Body of pancreas (tissue), 4 donors: ENCODE measurements around the gene RAB30. TPM values are rescaled to one million over a fixed set of nuclear protein-coding genes. Genes with fewer than 3 reads are reported as not detected.
"Not testable (repeated sequence)": the region's sequence is repeated elsewhere in the genome, so short reads cannot be mapped to it uniquely, and the experiment has no call there.

Source experiments
- ATAC-seq: fragments of 150-250 bp; one replicate; pipeline ENCODE4 v1.9.1; 2016
- DNase-seq, 4 donors: peaks; one replicate each; pipeline ENCODE4 v3.0.0-alpha.2; 2019
- H3K27ac ChIP-seq, 4 donors: fragments of 200-600 bp; sonication (generic); 1 replicate in 3 of 4; 2 replicates in 1 of 4; pipeline versions ENCODE4 v1.5.1 to v1.6.1; 2016 to 2019; ENCODE audit warnings: mild to moderate bottlenecking in 1 of 4, mixed read lengths in 1 of 4, moderate library complexity in 1 of 4
- H3K27me3 ChIP-seq, 2 donors: fragments of 200-600 bp; sonication (generic); one replicate each; pipeline ENCODE4 v1.6.0; 2016; ENCODE audit warnings: mild to moderate bottlenecking in 1 of 2
- H3K36me3 ChIP-seq, 2 donors: fragments of 200-600 bp; sonication (generic); replicated peaks in 1 of 2; 2 replicates each; pipeline ENCODE4 v1.5.1; 2016; ENCODE audit warnings: low read depth in 2 of 2; ENCODE audit not compliant: insufficient read depth in 1 of 2
- H3K4me1 ChIP-seq: fragments of 200-600 bp; sonication (generic); one replicate; pipeline ENCODE4 v1.6.0; 2016
- H3K4me3 ChIP-seq, 2 donors: fragments of 200-600 bp; sonication (generic); 1 replicate in 1 of 2; 2 replicates in 1 of 2; pipeline ENCODE4 v1.5.1; 2016 to 2019
- H3K9me3 ChIP-seq, 3 donors: fragments of 200-600 bp; sonication (generic); 1 replicate in 2 of 3; 2 replicates in 1 of 3; pipeline ENCODE4 v1.5.1; 2016
- CTCF ChIP-seq, 7 experiments: fragments of 450-650 bp in 4 of 7; fragments of 200-600 bp in 3 of 7; sonication (generic) in 3 of 7; IDR thresholded peaks; one replicate each; pipeline ENCODE4 v1.5.1; 2016 to 2019; ENCODE audit warnings: antibody characterized with exemption in 7 of 7
- POLR2A ChIP-seq, 3 donors: fragments of 450-650 bp; IDR thresholded peaks; one replicate each; pipeline ENCODE4 v1.6.1; 2016; ENCODE audit warnings: antibody characterized with exemption in 3 of 3, mild to moderate bottlenecking in 2 of 3
- WGBS, 2 donors: methylation state at CpG; one replicate each; pipeline ENCODE4 v1.1.5; 2017; 5-methylcytosine and 5-hydroxymethylcytosine counted together
- intact Hi-C: fragments of 100-400 bp; cut with DNase I; formaldehyde crosslinking; loops from one replicate; pipeline ENCODE4 v1.15.1; 2023
- total RNA-seq, 2 donors: library from RNA; depleted of rRNA; stranded (reverse); fragments of >200 nt; gene quantifications; one replicate each; pipeline ENCODE4 v1.1.0, GENCODE V29; 2016

RAB30 gene
- total RNA-seq, 2 donors from 2014 or later = 1.6 to 10.4 TPM

GRCh38 chr11:82945682-82946081 lies 126.0 kb downstream of the RAB30 start:
- Histone ChIP-seq H3K4me3 (no peak overlapping the region), H3K9me3 (no peaks in the 10 kb centered on the region), H3K4me1 (no peaks in the 10 kb centered on the region), H3K36me3 (no peaks in the 10 kb centered on the region), H3K27ac (no peak overlapping the region), H3K27me3 (no peaks in the 10 kb centered on the region)
- ATAC-seq (no peak), DNase-seq (no peak)
- intact Hi-C loops = no loop called here
- TF ChIP-seq POLR2A (IDR thresholded peaks at IDR 0.05) (no peak), CTCF (IDR thresholded peaks at IDR 0.05) (no peak)

GRCh38 chr11:82945041-82945440 lies 126.7 kb downstream of the RAB30 start:
- H3K9me3 ChIP-seq, H3K4me3 ChIP-seq, ATAC-seq, H3K27ac ChIP-seq, intact Hi-C loops, H3K27me3 ChIP-seq, H3K36me3 ChIP-seq, DNase-seq, H3K4me1 ChIP-seq: not testable (repeated sequence)
- WGBS, 2 donors = 54 to 89% methylated on average over 1 of the region's 1 CpG

DNA sequence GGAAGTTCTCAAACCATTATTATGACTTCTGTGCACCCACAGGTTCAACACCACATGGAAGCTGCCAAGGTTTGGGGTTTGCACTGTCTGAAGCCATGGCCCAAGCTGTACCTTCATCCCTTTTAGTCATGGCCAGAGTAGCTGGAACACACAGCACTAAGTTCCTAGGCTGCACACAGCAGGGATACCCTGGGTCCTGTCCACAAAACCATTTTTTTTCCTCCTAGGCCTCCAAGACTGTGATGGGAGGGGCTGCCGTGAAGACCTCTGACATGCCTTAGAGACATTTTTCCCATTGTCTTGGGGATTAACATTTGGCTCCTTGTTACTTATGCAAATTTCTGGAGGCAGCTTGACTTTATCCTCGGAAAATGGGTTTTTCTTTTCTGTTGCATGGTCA lies 127.5 kb downstream of the RAB30 start:
- Histone ChIP-seq H3K27me3 (no peaks in the 10 kb centered on the region), H3K4me3 (no peak overlapping the region), H3K36me3 (no peaks in the 10 kb centered on the region), H3K4me1 (no peaks in the 10 kb centered on the region), H3K27ac (no peak overlapping the region), H3K9me3 (no peaks in the 10 kb centered on the region)
- DNase-seq = no peak
- no peak for ATAC-seq
- TF ChIP-seq POLR2A (IDR thresholded peaks at IDR 0.05) = no peak
- no peak for TF ChIP-seq CTCF (IDR thresholded peaks at IDR 0.05)
- 83 to 91% methylated on average over 2 of the region's 2 CpGs for WGBS, 2 donors
- intact Hi-C loops = no loop called here

GRCh38 chr11:82943430-82943829 lies 128.3 kb downstream of the RAB30 start:
- H3K27me3 ChIP-seq, H3K36me3 ChIP-seq, DNase-seq, H3K9me3 ChIP-seq, H3K4me3 ChIP-seq, H3K4me1 ChIP-seq, intact Hi-C loops, ATAC-seq, H3K27ac ChIP-seq: not testable (repeated sequence)
- WGBS, 2 donors = 46 to 57% methylated on average over 1 of the region's 1 CpG

GRCh38 chr11:82942376-82942775 lies 129.3 kb downstream of the RAB30 start:
- DNase-seq (no peak), ATAC-seq (no peak)
- no peaks in the 10 kb centered on the region for H3K9me3 ChIP-seq
- H3K36me3 ChIP-seq = no peaks in the 10 kb centered on the region
- intact Hi-C loops = no loop called here
- no peaks in the 10 kb centered on the region for H3K27me3 ChIP-seq
- no peak overlapping the region for H3K4me3 ChIP-seq
- no peaks in the 10 kb centered on the region for H3K4me1 ChIP-seq
- no peak overlapping the region for H3K27ac ChIP-seq
- no peak for TF ChIP-seq CTCF (IDR thresholded peaks at IDR 0.05)
- TF ChIP-seq POLR2A (IDR thresholded peaks at IDR 0.05) = no peak
- WGBS, 2 donors = 92 to 100% methylated on average over 2 of the region's 2 CpGs

GRCh38 chr11:82939456-82939855 lies 132.2 kb downstream of the RAB30 start:
- no peak overlapping the region for H3K27ac ChIP-seq
- intact Hi-C loops = no loop called here
- TF ChIP-seq CTCF (IDR thresholded peaks at IDR 0.05) = no peak
- no peak for TF ChIP-seq POLR2A (IDR thresholded peaks at IDR 0.05)
- H3K4me3 ChIP-seq = no peak overlapping the region
- no peaks in the 10 kb centered on the region for H3K4me1 ChIP-seq
- H3K36me3 ChIP-seq = no peaks in the 10 kb centered on the region
- no peak for ATAC-seq
- no peaks in the 10 kb centered on the region for H3K27me3 ChIP-seq
- no peak for DNase-seq
- no peaks in the 10 kb centered on the region for H3K9me3 ChIP-seq
- 93 to 97% methylated on average over 2 of the region's 2 CpGs for WGBS, 2 donors
